Breast epithelium (tissue), 4 donors: ENCODE data around the gene ROR2. TPM values are rescaled to one million over a fixed set of nuclear protein-coding genes. Genes with fewer than 3 reads are reported as not detected.

ENCODE experiments used
- DNase-seq, 2 donors: peaks; one replicate each; pipeline ENCODE4 v3.0.0-alpha.2; 2019; ENCODE audit warnings: low spot score in 2 of 2
- H3K27ac ChIP-seq, 2 donors: fragments of 200-600 bp; sonication (generic) in 1 of 2; one replicate each; pipeline ENCODE4 v1.5.1; 2016 to 2019; ENCODE audit warnings: mild to moderate bottlenecking in 1 of 2
- H3K27me3 ChIP-seq, 2 donors: fragments of 200-600 bp; sonication (generic) in 1 of 2; one replicate each; pipeline versions ENCODE4 v1.5.1 to v1.6.0; 2017 to 2019; ENCODE audit warnings: control low read depth in 1 of 2, mild to moderate bottlenecking in 1 of 2
- H3K36me3 ChIP-seq: fragments of 200-600 bp; one replicate; pipeline ENCODE4 v1.5.1; 2019
- H3K4me1 ChIP-seq, 2 donors: fragments of 200-600 bp; sonication (generic); one replicate each; pipeline ENCODE4 v1.5.1; 2016 to 2019; ENCODE audit warnings: control low read depth in 1 of 2
- H3K4me3 ChIP-seq, 3 donors: fragments of 200-600 bp; sonication (generic); 1 replicate in 2 of 3; 2 replicates in 1 of 3; pipeline ENCODE4 v1.5.1; 2016 to 2019; ENCODE audit warnings: mild to moderate bottlenecking in 3 of 3, moderate library complexity in 2 of 3
- H3K9me3 ChIP-seq, 2 donors: fragments of 200-600 bp; sonication (generic) in 1 of 2; one replicate each; pipeline ENCODE4 v1.5.1; 2016 to 2019; ENCODE audit warnings: control low read depth in 1 of 2
- POLR2A ChIP-seq: fragments of 450-650 bp; IDR thresholded peaks from one replicate; pipeline ENCODE4 v1.6.1; 2016; ENCODE audit warnings: antibody characterized with exemption, mild to moderate bottlenecking, moderate library complexity
- POLR2AphosphoS5 ChIP-seq, 3 donors: sonication (generic); formaldehyde crosslinking; IDR thresholded peaks; one replicate each; pipeline ENCODE4 v1.6.1; 2017; ENCODE audit warnings: antibody characterized with exemption in 3 of 3
- intact Hi-C: fragments of 100-400 bp; cut with DNase I; formaldehyde crosslinking; loops from one replicate; pipeline ENCODE4 v1.15.1; 2023; ENCODE audit warnings: low total_unique reads
- total RNA-seq, 3 donors: library from RNA; depleted of rRNA; stranded (reverse); fragments of >200 nt; gene quantifications; one replicate each; pipeline ENCODE4 v1.1.0, GENCODE V29; 2016
- TF ChIP-seq, protein P1 (sequence below), 3 donors: fragments of 450-650 bp; IDR thresholded peaks; one replicate each; pipeline ENCODE4 v1.5.1; 2016 to 2017; ENCODE audit warnings: antibody characterized with exemption in 3 of 3, mild to moderate bottlenecking in 3 of 3, moderate library complexity in 3 of 3

Gene ROR2
- total RNA-seq, 3 donors from 2014 or later: 2.1 to 25.6 (median 10.2) TPM

DNA sequence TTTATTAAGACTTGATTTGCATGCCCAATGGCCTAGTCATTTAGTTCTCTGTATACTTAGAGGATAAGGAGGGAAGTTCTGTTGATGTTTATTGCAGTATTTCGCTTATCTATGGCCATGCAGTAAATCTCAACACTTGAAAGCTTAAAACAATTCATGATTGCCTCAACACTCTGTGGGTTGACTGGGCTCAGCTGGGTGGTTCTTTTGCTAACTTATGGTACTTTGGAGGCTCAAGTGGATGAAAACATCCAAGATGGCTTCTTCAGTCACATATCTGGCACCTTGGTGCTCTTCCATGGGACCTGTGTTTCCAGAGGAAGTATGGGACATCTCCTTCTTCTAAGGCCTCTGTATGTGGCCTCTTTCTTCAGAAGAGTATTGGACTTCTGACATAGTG lies 10.3 kb upstream of the ROR2 start:
- DNase-seq: no peak
- Histone ChIP-seq H3K4me3 (no peak overlapping the region), H3K4me1 (no peaks in the 10 kb centered on the region), H3K27ac (no peak overlapping the region), H3K27me3 (no peaks in the 10 kb centered on the region), H3K9me3 (peaks cover 0 to 9% of the 10 kb centered on the region in 2 donors), H3K36me3 (no peaks in the 10 kb centered on the region)
- intact Hi-C loops: no loop called here
- TF ChIP-seq POLR2A (no peak), POLR2AphosphoS5 (IDR thresholded peaks at IDR 0.05) (no peak)
- TF ChIP-seq, protein P1, sequence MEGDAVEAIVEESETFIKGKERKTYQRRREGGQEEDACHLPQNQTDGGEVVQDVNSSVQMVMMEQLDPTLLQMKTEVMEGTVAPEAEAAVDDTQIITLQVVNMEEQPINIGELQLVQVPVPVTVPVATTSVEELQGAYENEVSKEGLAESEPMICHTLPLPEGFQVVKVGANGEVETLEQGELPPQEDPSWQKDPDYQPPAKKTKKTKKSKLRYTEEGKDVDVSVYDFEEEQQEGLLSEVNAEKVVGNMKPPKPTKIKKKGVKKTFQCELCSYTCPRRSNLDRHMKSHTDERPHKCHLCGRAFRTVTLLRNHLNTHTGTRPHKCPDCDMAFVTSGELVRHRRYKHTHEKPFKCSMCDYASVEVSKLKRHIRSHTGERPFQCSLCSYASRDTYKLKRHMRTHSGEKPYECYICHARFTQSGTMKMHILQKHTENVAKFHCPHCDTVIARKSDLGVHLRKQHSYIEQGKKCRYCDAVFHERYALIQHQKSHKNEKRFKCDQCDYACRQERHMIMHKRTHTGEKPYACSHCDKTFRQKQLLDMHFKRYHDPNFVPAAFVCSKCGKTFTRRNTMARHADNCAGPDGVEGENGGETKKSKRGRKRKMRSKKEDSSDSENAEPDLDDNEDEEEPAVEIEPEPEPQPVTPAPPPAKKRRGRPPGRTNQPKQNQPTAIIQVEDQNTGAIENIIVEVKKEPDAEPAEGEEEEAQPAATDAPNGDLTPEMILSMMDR (IDR thresholded peaks at IDR 0.05): no peak

GRCh38 chr9:91958174-91958573 lies 8.1 kb upstream of the ROR2 start:
- TF ChIP-seq, protein P1 (IDR thresholded peaks at IDR 0.05): no peak
- no peak for TF ChIP-seq POLR2A
- no peak for TF ChIP-seq POLR2AphosphoS5 (IDR thresholded peaks at IDR 0.05)
- Histone ChIP-seq H3K27ac (no peak overlapping the region), H3K9me3 (peaks cover 0 to 9% of the 10 kb centered on the region in 2 donors), H3K36me3 (no peaks in the 10 kb centered on the region), H3K27me3 (no peaks in the 10 kb centered on the region), H3K4me3 (no peak overlapping the region), H3K4me1 (no peaks in the 10 kb centered on the region)
- no peak for DNase-seq
- intact Hi-C loops: loop anchor here (10.0 kb wide), 1 partner anchor 203 kb away; no protein-coding TSS in a partner anchor

GRCh38 chr9:91954841-91955471 lies 4.9 kb upstream of the ROR2 start:
- intact Hi-C loops: loop anchor here (10.0 kb wide), 1 partner anchor 200 kb away; no protein-coding TSS in a partner anchor
- H3K27ac ChIP-seq: no peak overlapping the region

DNA sequence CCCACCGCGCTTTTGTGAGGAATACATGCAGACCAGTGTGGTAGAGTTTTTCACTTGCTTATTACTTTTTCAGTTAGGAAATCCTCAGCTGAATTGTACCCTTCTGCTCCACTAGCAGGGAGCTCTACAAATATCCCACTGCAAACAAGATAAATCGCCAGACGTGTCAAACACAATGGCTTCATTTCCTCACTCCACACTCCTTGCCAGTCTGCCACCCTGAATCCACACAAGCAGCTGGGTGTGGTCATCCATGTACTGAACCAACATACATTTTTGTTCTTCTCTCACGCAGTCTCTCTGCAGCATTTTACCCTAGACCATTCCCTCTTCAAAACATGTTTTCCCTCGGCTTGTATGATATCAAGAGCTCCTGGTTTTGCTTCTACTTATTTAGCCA lies 3.7 kb upstream of the ROR2 start:
- H3K27ac ChIP-seq: no peak overlapping the region
- intact Hi-C loops: loop anchor here (10.0 kb wide), 1 partner anchor 199 kb away; no protein-coding TSS in a partner anchor
- TF ChIP-seq, protein P1 (IDR thresholded peaks at IDR 0.05): no peak
- no peaks in the 10 kb centered on the region for H3K4me1 ChIP-seq
- peaks cover 0 to 5% of the 10 kb centered on the region in 2 donors for H3K9me3 ChIP-seq
- no peaks in the 10 kb centered on the region for H3K27me3 ChIP-seq
- no peaks in the 10 kb centered on the region for H3K36me3 ChIP-seq
- no peak for DNase-seq
- no peak overlapping the region for H3K4me3 ChIP-seq

More at GRCh38 chr9:91954841-91955471, 4.9 kb upstream of the ROR2 start:
- Histone ChIP-seq H3K4me3 (peak overlapping the region in 2 of 3 donors; percentile 19 to 54), H3K27me3 (no peaks in the 10 kb centered on the region), H3K36me3 (no peaks in the 10 kb centered on the region), H3K9me3 (peaks cover 0 to 5% of the 10 kb centered on the region in 2 donors), H3K4me1 (no peaks in the 10 kb centered on the region)
- DNase-seq: no peak
- no peak for TF ChIP-seq POLR2A
- no peak for TF ChIP-seq POLR2AphosphoS5 (IDR thresholded peaks at IDR 0.05)
- TF ChIP-seq, protein P1 (IDR thresholded peaks at IDR 0.05): peak in 2 of 3 donors; percentile 45 to 57

DNA sequence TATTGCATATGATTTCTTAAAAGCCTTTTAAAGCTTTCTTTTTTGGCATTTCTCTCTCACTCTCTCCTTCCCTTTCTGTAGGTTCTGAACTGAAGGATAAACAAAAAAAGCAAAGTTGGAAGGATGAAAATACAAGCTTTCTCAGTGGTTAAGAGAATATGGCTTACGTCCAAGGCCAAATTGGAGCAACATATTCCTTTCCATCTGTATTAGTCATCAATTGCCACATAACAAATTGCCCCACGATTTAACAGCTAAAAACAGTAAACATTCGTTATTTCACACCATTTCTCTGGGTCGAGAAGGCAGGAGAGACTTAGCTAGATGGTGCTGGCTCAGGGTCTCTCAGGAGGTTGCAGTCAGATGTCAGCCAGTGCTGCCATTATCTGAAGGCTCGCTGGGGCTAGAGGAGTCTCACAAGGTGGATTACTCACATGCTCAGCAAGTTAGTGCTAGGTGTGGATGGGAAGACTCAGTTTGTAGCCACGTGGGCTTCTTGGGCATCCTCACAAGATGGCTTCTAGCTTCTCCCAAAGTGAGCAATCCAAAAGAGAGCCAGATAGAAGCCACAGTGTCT lies 2.0 kb upstream of the ROR2 start:
- intact Hi-C loops: loop anchor here (10.0 kb wide), 1 partner anchor 197 kb away; no protein-coding TSS in a partner anchor
- no peak for DNase-seq
- H3K36me3 ChIP-seq: no peaks in the 10 kb centered on the region
- no peaks in the 10 kb centered on the region for H3K27me3 ChIP-seq
- H3K4me1 ChIP-seq: no peaks in the 10 kb centered on the region
- peaks cover 0 to 5% of the 10 kb centered on the region in 2 donors for H3K9me3 ChIP-seq
- H3K4me3 ChIP-seq: no peak overlapping the region
- H3K27ac ChIP-seq: no peak overlapping the region
- TF ChIP-seq, protein P1 (IDR thresholded peaks at IDR 0.05): no peak
- TF ChIP-seq POLR2A: no peak
- TF ChIP-seq POLR2AphosphoS5 (IDR thresholded peaks at IDR 0.05): no peak
